ENCODE measurements around the gene GRK2.
"Not testable (repeated sequence)": the region's sequence is repeated elsewhere in the genome, so short reads cannot be mapped to it uniquely, and the experiment has no call there.

The GRK2 gene

GRCh38 chr11:67266449-67267187, at the start of gene GRK2:
TSS of gene GRK2 (plus strand) at chr11:67266473. CDS start at chr11:67266700, 227 bp downstream.
- DNase-seq (ENCODE audit: low spot score), result no peak

GRCh38 chr11:67227726-67228125, 38.5 kb upstream of the GRK2 start:
- no peak for DNase-seq (ENCODE audit: low spot score)

GRCh38 chr11:67230406-67230805, 35.9 kb upstream of the GRK2 start:
- no peak for DNase-seq (ENCODE audit: low spot score)

- DNase-seq (ENCODE audit: low spot score), result no peak
Observed at GRCh38 chr11:67230886-67231285, 35.4 kb upstream of the GRK2 start.

- no peak for DNase-seq (ENCODE audit: low spot score)
Observed at GRCh38 chr11:67233584-67234190, 32.6 kb upstream of the GRK2 start.

GRCh38 chr11:67234571-67234970, 31.7 kb upstream of the GRK2 start:
- DNase-seq (ENCODE audit: low spot score), result not testable (repeated sequence)

GRCh38 chr11:67237574-67237973, 28.7 kb upstream of the GRK2 start:
- DNase-seq (ENCODE audit: low spot score), result no peak

- DNase-seq (ENCODE audit: low spot score), result no peak
Observed at GRCh38 chr11:67238894-67239782, 27.1 kb upstream of the GRK2 start.

- DNase-seq (ENCODE audit: low spot score), result peak; percentile 98
Observed at GRCh38 chr11:67239783-67240575, 26.3 kb upstream of the GRK2 start.

GRCh38 chr11:67240576-67241389, 25.5 kb upstream of the GRK2 start:
- DNase-seq (ENCODE audit: low spot score), result peak; percentile 68

GRCh38 chr11:67242548-67242947, 23.7 kb upstream of the GRK2 start:
- no peak for DNase-seq (ENCODE audit: low spot score)

GRCh38 chr11:67243051-67243450, 23.2 kb upstream of the GRK2 start:
- no peak for DNase-seq (ENCODE audit: low spot score)

GRCh38 chr11:67245046-67245445, 21.2 kb upstream of the GRK2 start:
- DNase-seq (ENCODE audit: low spot score), result no peak

- no peak for DNase-seq (ENCODE audit: low spot score)
Observed at GRCh38 chr11:67247946-67248550, 18.2 kb upstream of the GRK2 start.

GRCh38 chr11:67248653-67249052, 17.6 kb upstream of the GRK2 start:
- DNase-seq (ENCODE audit: low spot score), result no peak

GRCh38 chr11:67250059-67251043, 15.9 kb upstream of the GRK2 start:
- DNase-seq (ENCODE audit: low spot score), result no peak

GRCh38 chr11:67251841-67252240, 14.4 kb upstream of the GRK2 start:
- DNase-seq (ENCODE audit: low spot score), result no peak

GRCh38 chr11:67252831-67253239, 13.4 kb upstream of the GRK2 start:
- no peak for DNase-seq (ENCODE audit: low spot score)

- no peak for DNase-seq (ENCODE audit: low spot score)
Observed at GRCh38 chr11:67253872-67254624, 12.2 kb upstream of the GRK2 start.
